ENCODE data around the gene CFD.
"Not testable (repeated sequence)": the region's sequence is repeated elsewhere in the genome, so short reads cannot be mapped to it uniquely, and the experiment has no call there.

Gene CFD

DNA sequence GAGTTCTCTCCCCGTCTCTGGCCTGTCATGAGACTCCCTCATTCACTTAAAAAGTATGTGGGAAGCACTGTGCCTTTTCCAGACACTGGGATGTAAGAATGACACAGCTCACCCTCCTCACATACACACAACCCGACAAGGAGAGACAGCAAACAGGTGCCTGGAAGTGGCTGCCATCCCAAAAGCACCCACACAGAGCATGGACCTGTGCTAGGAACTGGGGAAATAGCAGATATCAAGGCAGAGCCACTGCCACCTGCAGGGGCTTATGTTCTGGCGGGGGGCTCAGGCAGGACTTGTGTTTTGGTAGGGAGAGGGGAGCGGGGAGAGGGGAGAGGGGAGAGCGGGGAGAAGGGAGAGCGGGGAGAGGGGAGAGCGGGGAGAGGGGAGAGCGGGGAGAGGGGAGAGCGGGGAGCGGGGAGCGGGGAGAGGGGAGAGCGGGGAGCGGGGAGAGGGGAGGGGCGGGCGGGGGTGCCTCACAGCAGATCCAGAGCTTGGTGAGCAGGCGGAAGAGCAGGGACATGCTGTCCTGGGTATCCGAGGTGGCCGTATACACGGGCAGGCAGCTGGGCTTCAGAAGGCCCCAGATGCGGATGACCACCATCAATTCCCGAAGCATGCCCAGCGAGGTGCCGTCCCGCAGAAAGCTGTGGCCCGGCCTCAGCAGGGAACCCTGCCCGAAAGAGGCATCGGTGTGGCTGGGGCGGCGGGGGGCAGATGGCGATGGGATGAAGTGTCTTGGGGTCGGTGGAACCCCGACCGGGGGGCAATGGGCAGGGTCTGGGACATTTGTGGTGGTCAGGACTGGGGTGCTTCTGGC, 12.2 kb downstream of the CFD start:
- DNase-seq (ENCODE audit: low read depth), result no peak

DNA sequence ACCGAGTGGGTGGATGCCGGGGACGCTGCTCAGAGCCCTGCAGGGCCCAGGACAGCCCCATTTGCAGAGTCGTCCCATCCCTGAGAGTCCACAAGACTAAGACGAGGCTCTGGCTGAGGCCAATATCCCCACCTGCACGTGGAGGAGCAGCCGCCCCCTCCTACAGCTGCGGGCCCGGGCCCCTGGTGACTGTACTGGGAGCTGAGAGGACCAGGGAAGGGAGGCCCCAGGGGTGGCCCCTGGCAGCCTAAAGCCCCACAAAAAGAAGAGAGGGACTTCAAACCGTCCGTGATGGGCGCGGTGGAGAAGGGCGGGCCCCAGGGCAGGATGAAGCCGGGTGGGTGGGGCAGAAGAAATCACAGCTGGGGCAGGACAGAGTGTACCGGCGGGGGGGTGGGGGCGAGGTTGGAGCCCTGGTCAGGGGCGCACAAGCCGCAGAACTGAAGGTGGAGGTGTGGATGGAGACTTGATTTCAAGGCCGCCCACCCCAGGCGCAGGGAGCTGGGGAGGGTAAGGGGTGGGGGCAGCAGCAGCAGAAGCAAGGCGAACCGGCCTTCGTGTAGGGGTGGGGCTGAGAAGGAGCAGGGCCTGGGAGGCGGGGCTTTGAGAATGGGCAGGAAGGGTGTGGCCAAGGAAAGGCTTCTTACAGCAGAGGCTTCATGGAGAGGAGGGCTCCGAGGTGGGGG, 12.9 kb downstream of the CFD start:
- no peak for DNase-seq (ENCODE audit: low read depth)

DNA sequence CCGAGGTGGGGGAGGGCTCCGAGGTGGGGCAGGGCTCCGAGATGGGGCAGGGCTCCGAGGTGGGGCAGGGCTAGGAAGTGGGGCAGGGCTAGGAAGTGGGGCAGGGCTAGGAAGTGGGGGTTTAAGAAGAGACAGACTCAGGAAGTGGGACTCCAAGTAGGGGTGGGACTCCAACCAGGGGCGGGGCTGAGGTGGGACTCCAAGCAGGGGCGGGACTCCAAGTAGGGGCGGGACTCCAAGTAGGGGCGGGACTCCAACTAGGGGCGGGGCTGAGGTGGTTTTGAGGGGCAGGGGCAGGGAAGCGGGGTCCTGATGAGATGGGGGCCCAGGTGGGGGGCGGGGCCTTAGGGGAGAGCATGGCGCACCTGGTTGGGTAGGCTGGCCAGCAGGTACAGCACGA, 13.6 kb downstream of the CFD start:
- no peak for DNase-seq (ENCODE audit: low read depth)

DNA sequence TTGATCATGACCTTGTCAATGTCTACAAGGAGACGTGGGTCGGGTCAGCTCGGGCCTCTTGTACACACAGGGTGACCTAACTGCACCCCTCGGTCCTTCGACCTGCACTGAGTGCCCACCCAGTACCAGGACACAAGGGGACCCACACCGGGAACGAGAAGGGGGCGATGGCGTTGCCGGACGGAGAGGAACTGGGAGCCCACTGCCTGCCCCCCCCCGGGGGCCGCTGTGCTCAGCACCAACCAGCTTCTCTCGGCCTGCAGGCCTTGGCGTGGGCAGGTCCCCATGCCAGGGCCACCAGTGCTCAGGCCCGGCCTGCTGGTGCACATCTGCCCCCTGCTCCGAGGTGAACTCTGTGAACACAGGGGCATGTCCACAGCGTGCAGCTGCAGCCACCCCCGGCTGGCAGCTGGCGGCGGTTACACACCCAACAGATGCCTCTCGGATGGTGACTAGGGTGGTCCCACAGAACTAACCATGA, 14.1 kb downstream of the CFD start:
- no peak for DNase-seq (ENCODE audit: low read depth)

DNA sequence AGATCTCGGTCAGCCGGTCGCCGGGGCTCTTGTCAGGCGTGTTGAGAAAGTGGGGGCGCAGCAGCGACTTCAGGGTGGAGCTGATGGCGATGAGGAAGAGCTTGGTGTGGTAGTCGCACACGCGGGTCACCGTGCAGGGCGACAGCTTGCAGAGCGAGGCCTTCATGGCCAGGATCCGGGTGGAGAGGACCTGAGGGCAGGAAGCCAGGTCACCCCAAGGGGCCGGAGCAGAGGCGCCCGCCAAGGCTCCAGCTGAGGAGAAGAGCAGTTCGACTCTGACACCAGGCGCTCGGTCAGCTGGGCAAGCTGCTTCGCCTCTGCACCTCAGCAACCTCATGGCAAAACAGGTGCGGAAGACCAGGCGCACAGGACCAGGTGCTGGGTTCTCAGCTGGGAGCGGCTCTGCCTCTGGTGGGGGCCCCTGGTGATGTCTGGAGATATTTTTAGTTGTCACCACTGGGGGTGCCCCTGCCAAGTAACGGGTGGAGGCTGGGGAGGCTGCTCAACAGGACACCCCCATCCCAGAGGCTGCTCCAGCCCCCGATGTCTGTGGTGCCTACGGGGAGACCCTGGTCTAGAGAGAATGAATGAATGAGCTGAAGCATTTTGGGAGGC, 15.9 kb downstream of the CFD start:
- no peak for DNase-seq (ENCODE audit: low read depth)

DNA sequence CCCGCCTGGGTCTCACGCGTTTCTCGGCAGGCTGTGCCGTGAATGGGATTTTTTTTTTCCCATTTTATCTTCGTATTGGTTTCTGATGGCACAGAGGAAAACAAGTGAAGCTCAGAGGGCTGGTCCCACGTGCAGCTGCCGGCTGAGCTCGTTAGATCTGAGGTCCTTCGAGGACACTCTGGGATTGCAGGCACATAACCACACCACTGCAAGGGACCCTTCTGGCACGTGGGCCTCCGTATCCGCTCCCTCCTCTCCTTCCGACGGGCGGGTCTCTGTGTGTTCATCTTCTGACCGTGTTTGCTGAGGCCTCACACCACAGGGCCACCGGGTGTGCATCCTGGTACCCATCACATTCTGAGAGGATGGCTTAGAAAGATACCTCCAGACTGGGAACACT, 16.6 kb downstream of the CFD start:
- no peak for DNase-seq (ENCODE audit: low read depth)

DNA sequence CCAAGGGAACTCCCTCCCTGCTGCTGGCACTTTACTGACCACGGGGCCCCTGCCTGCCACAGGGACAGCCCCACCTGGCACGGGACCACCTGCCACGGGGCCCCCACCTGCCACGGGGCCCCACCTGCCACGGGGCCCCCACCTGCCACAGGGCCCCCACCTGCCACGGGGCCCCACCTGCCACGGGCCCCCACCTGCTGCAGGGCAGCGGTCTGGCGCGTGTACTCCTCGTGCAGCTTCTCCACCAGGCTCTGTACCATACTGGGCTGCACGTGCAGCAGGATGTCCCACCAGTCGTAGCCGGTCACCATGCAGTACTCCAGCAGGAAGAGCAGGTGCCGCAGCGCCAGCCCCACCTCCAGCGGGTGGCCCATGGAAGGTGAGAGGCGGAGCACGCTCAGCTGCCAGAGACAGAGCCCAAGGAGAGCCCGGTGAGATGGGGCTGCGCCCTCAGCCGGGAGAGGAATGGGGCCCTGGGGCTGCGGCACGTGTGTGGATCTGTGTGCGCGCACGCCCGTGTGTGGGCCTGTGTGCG, 17.4 kb downstream of the CFD start:
- no peak for DNase-seq (ENCODE audit: low read depth)

DNA sequence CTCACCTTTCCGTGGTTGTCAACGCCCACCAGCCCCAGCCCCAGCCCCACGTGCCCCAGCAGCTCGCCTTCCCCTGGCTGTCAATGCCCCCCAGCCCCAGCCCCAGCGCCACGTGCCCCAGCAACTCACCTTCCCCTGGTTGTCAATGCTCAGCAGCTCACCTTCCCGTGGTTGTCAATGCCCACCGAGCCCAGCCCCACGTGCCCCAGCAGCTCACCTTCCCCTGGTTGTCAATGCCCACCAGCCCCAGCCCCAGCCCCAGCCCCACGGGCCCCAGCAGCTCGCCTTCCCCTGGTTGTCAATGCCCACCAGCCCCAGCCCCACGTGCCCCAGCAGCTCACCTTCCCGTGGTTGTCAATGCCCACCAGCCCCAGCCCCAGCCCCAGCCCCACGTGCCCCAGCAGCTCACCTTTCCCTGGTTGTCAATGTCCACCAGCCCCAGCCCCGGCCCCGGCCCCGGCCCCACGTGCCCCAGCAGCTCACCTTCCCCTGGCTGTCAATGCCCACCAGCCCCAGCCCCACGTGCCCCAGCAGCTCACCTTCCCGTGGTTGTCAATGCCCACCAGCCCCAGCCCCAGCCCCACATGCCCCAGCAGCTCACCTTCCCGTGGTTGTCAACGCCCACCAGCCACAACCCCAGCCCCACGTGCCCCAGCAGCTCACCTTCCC, 18.7 kb downstream of the CFD start:
- not testable (repeated sequence) for DNase-seq (ENCODE audit: low read depth)

DNA sequence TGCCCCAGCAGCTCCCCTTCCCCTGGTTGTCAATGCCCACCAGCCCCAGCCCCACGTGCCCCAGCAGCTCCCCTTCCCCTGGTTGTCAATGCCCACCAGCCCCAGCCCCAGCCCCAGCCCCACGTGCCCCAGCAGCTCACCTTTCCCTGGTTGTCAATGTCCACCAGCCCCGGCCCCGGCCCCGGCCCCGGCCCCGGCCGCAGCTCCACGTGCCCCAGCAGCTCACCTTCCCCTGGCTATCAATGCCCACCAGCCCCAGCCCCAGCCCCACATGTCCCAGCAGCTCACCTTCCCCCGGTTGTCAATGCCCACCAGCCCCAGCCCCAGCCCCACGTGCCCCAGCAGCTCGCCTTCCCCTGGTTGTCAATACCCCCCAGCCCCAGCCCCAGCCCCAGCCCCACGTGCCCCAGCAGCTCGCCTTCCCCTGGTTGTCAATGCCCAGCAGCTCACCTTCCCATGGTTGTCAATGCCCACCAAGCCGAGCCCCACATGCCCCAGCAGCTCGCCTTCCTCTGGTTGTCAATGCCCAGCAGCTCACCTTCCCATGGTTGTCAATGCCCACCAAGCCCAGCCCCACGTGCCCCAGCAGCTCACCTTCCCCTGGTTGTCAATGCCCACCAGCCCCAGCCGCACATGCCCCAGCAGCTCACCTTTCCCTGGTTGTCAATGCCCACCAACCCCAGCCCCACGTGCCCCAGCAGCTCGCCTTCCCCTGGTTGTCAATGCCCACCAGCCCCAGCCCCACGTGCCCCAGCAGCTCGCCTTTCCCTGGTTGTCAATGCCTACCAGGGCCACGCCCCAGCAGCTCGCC, 19.5 kb downstream of the CFD start:
- DNase-seq (ENCODE audit: low read depth), result not testable (repeated sequence)

DNA sequence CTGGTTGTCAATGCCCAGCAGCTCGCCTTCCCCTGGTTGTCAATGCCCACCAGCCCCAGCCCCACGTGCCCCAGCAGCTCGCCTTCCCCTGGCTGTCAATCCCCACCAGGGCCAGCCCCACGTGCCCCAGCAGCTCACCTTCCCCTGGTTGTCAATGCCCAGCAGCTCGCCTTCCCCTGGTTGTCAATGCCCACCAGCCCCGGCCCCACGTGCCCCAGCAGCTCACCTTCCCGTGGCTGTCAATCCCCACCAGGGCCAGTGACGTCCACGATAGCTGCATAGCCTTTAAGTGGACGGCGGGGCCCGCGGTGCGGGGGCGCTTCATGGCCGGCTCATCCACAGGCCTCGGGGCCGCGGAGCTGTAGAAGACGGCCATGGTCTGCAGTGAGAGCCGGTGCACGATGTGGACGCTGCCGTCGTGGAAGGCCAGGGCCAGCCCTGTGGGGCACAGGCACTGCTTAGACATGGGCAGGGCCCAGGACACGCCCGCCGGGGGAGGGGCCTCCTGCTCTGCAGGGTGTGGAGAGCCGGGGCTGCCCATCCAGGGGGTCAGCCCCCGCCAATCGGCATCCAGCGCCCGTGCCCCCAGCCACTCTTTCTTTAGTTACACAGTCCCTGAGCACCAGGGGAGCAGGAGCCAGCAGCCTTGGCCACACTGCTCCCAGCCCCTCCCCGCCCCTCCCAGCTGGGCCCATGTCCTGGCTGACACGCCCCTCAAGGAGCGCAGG, 20.4 kb downstream of the CFD start:
- DNase-seq (ENCODE audit: low read depth), result no peak

DNA sequence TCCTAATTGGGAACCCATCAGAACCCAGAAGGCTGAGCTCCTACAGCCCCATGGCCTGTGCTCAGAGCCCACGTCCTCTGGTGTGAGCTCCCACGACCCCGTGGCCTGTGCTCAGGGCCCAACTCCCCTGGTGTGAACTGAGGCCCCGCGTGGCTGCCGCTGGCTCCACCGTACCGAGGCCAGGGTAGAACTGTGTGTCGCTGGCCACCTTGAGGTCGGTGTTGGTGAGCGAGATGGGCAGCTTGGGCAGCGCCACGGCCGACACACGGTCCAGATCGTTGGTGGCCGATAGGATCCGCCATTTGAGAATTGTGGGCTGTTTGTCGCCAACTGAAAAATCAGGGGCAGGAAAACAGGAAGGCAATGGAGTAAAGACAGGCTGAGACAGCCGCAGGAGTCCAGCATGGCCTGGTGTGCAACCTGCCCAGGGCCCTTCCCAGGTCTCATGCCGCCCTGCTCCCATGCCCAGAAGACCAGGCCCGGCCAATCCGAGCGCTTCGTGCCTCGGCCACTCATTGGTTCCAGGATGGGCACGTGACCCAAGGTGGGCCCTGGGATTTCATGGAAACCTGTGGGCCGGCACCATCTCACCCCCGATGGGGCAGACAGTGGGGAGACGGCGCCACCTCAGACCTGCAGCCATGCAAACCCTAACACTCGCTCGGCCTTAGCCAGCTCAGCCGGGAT, 22.1 kb downstream of the CFD start:
- DNase-seq (ENCODE audit: low read depth), result no peak

DNA sequence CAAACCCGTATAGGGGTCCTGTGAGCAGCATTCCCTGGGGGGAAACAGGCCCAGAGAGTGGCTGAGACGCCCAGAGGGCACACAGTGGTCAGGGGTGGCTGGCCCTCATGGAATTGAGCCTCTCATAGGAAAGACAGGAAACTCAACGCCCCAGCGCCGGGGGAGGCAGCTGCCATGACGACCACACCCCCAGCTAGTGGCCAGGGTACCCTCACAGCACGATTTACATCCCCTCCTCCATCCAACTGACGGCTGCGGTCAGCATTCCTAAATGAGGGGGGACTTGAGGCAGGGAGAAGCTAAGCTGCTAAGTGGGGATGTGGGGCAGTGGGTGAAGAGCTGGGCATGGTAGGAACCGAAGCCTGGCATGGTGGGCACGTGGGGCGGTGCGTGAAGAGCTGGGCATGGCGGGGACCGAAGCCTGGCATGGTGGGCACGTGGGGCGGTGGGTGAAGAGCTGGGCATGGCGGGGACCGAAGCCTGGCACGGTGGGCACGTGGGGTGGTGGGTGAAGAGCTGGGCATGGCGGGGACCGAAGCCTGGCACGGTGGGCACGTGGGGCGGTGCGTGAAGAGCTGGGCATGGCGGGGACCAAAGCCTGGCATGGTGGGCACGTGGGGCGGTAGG, 23.5 kb downstream of the CFD start:
- DNase-seq (ENCODE audit: low read depth), result no peak

DNA sequence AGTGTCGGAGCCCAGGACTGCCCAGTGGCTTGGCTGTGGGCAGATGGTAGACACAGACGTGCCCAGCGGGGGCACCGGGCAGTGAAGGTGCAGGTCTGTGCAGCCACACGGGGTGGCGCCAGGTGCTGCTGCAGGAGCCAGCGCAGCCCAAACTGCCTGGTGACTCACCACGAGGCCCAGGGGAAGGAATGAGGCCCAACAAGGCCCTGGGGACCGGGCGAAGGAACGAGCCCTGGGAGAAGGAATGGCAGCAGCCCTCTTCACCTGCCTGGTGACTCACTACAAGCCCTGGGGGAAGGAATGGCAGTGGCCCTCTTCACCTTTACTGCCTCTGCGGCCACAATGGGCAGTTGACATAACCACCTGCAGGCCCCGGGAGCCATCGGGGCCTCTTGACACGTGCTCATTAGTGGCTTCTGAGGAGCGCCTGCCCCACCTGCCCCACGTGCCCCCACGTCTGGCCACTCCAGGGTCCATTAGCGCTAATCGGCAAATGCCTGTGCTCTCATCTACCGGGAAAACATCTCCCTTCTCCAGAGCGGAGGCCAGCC, 24.3 kb downstream of the CFD start:
- no peak for DNase-seq (ENCODE audit: low read depth)

DNA sequence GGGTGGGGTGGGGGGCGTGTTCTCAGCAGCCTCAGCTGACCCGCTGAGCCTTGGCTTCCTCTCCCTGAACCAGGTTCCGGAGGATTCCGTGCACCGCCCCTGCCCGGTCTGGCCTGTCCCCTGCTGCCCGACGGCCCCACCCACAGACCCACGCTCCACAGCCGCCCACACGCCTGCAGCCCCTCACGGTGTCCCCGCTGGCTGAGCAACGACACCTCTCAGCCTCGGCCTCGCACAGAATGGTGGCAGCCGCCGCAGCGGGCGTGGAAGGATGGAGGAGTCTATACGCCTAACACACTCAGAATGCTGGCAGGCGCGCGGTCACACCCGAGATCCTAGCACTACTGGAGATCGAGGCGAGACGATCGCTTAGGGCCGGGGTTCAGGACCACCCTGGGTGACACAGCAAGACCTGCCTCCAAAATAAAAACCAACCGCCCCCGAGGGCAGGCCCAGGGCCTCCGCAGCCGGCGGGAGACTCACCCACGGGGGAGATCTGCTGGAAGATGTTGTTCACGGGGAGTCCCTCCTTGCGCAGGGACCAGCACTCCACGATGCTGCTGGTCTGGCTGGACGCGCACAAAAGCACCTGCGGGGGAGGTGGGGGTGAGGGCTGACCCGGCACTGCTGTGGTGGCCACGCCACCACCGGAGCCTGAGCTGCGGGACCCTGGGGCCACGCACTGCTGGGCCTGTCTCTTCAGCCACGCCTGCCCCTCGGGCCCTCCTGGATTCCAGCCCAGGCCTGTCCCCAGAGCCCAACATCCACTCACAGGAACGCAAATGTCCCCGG, 25.2 kb downstream of the CFD start:
- DNase-seq (ENCODE audit: low read depth), result no peak

DNA sequence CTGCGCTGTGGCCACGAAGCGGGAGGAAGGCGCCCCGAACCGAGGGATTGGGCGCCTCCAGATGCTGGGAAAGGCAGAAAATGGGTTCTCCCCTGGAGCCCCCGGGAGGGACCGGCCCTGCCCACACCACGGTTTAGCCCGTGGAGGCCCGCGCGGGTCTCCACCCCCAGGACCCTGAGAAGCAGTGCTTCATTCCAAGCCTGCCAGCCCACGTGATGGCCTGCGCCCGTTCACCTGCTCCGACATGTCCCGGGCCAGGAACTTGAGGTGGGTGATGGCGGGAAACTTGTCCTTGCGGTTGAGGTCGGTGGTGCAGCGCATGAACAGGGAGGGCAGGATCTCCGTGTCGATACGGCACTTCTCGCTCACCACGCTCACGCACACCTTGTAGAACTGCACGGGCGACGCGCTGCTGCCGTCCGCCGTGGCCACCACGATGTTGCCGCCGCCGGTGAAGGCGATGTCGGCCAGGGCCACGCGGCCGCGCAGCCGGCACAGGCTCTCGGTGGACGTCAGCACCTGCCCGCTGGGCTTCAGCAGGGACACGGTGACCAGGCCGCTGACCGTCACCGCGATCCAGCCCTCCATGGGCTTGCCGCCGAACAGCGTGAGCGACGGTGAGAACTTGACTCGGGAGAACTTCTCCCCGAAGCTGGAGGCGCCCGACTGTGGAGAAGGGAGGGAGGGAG, 26.2 kb downstream of the CFD start:
- DNase-seq (ENCODE audit: low read depth), result no peak

DNA sequence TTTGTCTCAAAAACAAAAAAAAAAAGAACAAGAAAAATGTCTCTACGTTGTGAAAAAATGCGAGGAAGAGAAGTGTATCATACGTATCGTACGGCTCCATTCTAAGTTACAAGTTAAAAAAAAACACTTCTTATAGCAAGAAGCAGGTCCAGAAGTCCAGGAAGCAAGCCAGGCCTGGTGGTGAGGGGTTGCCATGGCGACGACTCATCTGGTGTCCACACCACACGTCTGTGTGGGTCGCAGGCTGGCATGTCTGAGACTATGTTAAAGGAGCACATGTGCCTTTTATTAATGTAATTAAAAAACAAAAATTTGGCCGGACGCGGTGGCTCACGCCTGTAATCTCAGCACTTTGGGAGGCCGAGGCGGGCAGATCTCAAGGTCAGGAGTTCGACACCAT, 27.6 kb downstream of the CFD start:
- no peak for DNase-seq (ENCODE audit: low read depth)

DNA sequence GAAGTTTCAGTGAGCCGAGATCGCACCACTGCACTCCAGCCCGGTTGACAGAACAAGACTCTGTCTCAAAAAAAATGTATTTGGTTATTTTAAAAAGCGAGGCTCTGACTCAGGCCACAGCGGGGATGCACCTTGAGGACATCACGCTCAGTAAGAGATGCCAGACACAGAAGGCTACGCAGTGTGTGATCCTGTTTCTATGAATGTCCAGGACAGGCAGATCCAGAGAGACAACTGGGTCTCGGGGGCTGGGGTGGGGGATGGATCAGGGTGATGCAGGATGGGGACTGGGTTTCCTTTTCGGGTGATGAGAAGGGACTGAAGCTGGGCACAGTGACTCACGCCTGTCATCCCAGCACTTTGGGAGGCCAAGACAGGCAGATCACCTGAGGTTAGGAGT, 28.1 kb downstream of the CFD start:
- DNase-seq (ENCODE audit: low read depth), result no peak
